GM23248 (cell line): ENCODE measurements around the gene FOXL2.

Experiments
- EZH2 ChIP-seq: fragments of 200-600 bp; sonication (generic); IDR thresholded peaks from 2 replicates; pipeline ENCODE4 v1.6.1; 2018; ENCODE audit warnings: antibody characterized with exemption, mild to moderate bottlenecking; ENCODE audit not compliant: insufficient read depth, poor library complexity, severe bottlenecking
- EZH2phosphoT487 ChIP-seq: fragments of 200-600 bp; sonication (generic); IDR thresholded peaks from 2 replicates; pipeline ENCODE4 v1.6.1; 2018; ENCODE audit warnings: antibody characterized with exemption, moderate library complexity, mild to moderate bottlenecking, low read depth; ENCODE audit not compliant: insufficient read depth

- no peak for TF ChIP-seq EZH2
- no peak for TF ChIP-seq EZH2phosphoT487
These were observed 26.0 kb upstream of the FOXL2 start for GRCh38 chr3:138972941-138973340.
